K562 (cell line): ENCODE measurements around the gene OLIG3.

Source experiments
- EZH2 ChIP-seq: IDR thresholded peaks from 2 replicates; pipeline ENCODE4 v1.6.1; 2012; ENCODE audit warnings: low read depth, mild to moderate bottlenecking, inconsistent platforms, low read length, borderline replicate concordance
- JUN ChIP-seq, 2 experiments: sonication (generic) in 1 of 2; formaldehyde crosslinking in 1 of 2; IDR thresholded peaks; 2 replicates each; pipeline versions ENCODE4 v1.6.1 to v1.8.0; 2012 to 2022; ENCODE audit warnings: borderline replicate concordance in 2 of 2, mild to moderate bottlenecking in 2 of 2, improper control_type of control experiment in 1 of 2, low read depth in 1 of 2, low read length in 1 of 2, missing genetic modification reagents in 1 of 2
- JUNB ChIP-seq: fragments of 450-650 bp; formaldehyde crosslinking; conservative IDR thresholded peaks from 2 replicates; pipeline ENCODE4 v1.4.0; 2020; ENCODE audit warnings: mild to moderate bottlenecking
- ZNF24 ChIP-seq: fragments of 450-650 bp; IDR thresholded peaks from 2 replicates; pipeline ENCODE4 v1.6.1; 2016
- ZNF274 ChIP-seq: IDR thresholded peaks from 2 replicates; pipeline ENCODE4 v1.6.1; 2011; ENCODE audit warnings: low read depth, mild to moderate bottlenecking, low read length, moderate library complexity, borderline replicate concordance
- ZNF311 ChIP-seq: fragments of 250-450 bp; sonication (Bioruptor Pico); IDR thresholded peaks from 2 replicates; pipeline ENCODE4 v1.4.0; 2020; ENCODE audit warnings: mild to moderate bottlenecking, moderate library complexity
- TF ChIP-seq, protein P1 (sequence below), 3 experiments: IDR thresholded peaks in 2 of 3; conservative IDR thresholded peaks in 1 of 3; 2 replicates each; pipeline ENCODE4 v1.5.1; 2011 to 2012; ENCODE audit warnings: low read length in 3 of 3, mild to moderate bottlenecking in 3 of 3, control low read depth in 2 of 3, improper control_type of control experiment in 1 of 3, inconsistent platforms in 1 of 3, low read depth in 1 of 3, mixed read lengths in 1 of 3, moderate library complexity in 1 of 3; ENCODE audit not compliant: insufficient read depth in 2 of 3

DNA sequence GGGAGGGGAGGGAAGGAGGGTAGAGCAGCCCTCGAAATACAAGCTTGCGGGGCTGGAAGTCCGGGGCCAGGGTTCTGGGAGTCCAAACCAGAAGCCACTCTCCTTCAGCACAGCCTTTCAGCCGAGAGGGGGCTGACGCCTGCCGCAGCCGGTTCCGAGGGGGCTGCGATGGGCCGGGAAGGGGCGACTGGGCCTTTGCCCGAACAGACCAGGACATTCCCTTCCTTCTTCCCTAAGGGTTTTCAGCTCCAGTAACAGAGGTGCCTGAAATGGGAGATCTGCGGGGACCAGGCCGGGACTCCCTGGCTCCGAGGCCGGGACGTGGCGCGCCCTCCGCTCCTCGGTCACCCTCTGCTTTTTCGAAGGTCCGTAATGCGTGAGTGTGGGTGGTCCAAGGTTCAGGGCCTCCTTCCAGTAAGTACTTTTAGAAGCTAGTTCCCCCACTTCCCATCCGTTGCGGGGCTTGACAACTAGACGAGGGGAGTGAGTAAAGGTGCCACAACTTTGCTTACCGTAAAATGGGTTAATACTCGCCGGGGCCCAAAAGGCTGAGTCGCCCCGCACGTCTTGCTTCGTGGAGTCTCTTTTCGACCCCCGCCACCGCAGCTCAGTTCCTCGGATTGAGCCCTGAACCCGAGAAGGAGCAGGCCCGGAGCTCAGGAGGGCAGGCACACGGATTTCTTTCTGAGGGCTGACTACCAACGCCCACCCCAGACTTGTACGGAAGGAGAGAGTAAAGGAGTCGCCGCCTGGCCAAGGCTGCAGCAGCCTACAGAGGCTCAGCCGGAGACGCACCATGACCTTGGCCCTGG, 2.9 kb upstream of the OLIG3 start:
- TF ChIP-seq ZNF311 (CRISPR knock-in tag), result no peak
- TF ChIP-seq JUN (IDR thresholded peaks at IDR 0.05; ENCODE audit: borderline replicate concordance, low read depth, low read length), result no peak
- no peak for TF ChIP-seq JUN (CRISPR knock-in tag; IDR thresholded peaks at IDR 0.05; ENCODE audit: borderline replicate concordance)
- TF ChIP-seq, protein P1, sequence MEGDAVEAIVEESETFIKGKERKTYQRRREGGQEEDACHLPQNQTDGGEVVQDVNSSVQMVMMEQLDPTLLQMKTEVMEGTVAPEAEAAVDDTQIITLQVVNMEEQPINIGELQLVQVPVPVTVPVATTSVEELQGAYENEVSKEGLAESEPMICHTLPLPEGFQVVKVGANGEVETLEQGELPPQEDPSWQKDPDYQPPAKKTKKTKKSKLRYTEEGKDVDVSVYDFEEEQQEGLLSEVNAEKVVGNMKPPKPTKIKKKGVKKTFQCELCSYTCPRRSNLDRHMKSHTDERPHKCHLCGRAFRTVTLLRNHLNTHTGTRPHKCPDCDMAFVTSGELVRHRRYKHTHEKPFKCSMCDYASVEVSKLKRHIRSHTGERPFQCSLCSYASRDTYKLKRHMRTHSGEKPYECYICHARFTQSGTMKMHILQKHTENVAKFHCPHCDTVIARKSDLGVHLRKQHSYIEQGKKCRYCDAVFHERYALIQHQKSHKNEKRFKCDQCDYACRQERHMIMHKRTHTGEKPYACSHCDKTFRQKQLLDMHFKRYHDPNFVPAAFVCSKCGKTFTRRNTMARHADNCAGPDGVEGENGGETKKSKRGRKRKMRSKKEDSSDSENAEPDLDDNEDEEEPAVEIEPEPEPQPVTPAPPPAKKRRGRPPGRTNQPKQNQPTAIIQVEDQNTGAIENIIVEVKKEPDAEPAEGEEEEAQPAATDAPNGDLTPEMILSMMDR (IDR thresholded peaks at IDR 0.05 in 2 of 3, conservative IDR thresholded peaks at IDR 0.05 in 1 of 3; ENCODE audit: insufficient read depth in 2 of 3, low read depth in 1 of 3, low read length in 3 of 3), result no peak
- TF ChIP-seq ZNF24, result no peak
- no peak for TF ChIP-seq EZH2
- no peak for TF ChIP-seq ZNF274
- no peak for TF ChIP-seq JUNB (CRISPR knock-in tag)
